ENCODE results near the gene ZNF618. TPM values are rescaled to one million over a fixed set of nuclear protein-coding genes. Genes with fewer than 3 reads are reported as not detected.

ZNF618 gene
- polyA plus RNA-seq, 1 donor (not counting 4 experiments of a cell fraction or from before 2014, with no cell fraction given): 2.5 TPM

DNA sequence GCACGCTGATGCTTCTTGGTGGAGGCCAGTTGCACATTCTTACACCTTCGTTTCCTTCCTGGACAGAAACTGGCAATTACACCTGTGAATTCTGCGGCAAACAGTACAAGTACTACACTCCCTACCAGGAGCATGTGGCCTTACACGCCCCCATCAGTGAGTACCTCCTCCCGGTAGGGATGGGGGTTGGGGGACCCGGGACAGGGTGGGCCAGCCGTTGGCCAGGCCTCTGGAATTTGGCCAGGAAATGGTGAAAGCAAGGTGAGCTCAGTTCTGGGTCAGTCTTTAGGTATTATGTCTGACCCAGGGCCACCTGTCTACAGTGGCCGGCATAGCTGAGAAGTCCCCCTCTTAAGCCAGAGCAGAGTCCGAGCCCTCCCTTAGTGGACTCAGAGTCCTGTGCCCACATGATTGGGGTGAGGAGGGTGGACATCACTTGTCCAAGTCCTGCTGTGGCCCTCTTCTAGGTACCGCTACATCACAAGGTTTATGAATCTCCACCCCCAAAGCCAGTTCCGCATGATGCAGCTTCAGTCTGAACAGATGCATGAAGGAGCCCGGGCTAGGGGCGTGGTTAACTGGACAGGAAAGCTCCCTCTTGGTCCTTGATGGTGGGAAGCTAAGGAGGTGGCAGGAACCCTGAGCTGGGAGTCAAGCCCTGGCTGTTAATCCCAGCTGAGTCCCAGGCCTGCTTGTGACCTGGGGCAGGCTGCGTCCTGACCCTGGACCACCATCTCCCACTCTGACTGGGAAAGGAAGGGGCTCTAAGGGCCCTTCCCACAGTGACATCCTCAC lies 140.7 kb downstream of the ZNF618 start:
- Histone ChIP-seq H3K4me2 (ENCODE audit: control insufficient read depth, extremely low read depth, insufficient read depth, low read depth, low read length) (no peak overlapping the region), H3K27me3 (ENCODE audit: control insufficient read depth, extremely low read depth, insufficient read depth, low read length) (no peaks in the 10 kb centered on the region), H4K20me1 (ENCODE audit: control insufficient read depth, extremely low read depth, insufficient read depth, low read length) (no peaks in the 10 kb centered on the region), H3K9me3 (ENCODE audit: control insufficient read depth, low read depth, low read length) (no peaks in the 10 kb centered on the region), H3K27ac (ENCODE audit: control insufficient read depth, insufficient read depth, low read length) (no peak overlapping the region), H3K79me2 (ENCODE audit: control insufficient read depth, insufficient read depth, low read length) (no peaks in the 10 kb centered on the region), H2AFZ (ENCODE audit: control insufficient read depth, low read length) (no peak overlapping the region), H3K9ac (ENCODE audit: control insufficient read depth, extremely low read depth, insufficient read depth, low read length) (no peak overlapping the region), H3K4me3 (ENCODE audit: control insufficient read depth in 2 of 3, extremely low read depth in 1 of 3, insufficient read depth in 2 of 3, low read depth in 1 of 3, low read length in 3 of 3) (no peak overlapping the region), H3K36me3 (ENCODE audit: control insufficient read depth in 2 of 2, extremely low read depth in 1 of 2, insufficient read depth in 2 of 2, low read length in 2 of 2) (peaks cover 0 to 5% of the 10 kb centered on the region in 2 experiments), H3K4me1 (ENCODE audit: control insufficient read depth, extremely low read depth, insufficient read depth, low read length) (no peaks in the 10 kb centered on the region), H3K9me1 (ENCODE audit: control insufficient read depth, extremely low read depth, insufficient read depth, low read length) (no peaks in the 10 kb centered on the region)
- dilution Hi-C loops (cut with MboI; ENCODE audit: extremely low pct_ligation_motif_present, low sequenced_read_pairs): no loop called here
- DNase-seq (ENCODE audit: low read depth, low spot score): no peak
- FAIRE-seq: no peak
- TF ChIP-seq CTCF (optimal IDR thresholded peaks at IDR 0.05 in 1 of 3, IDR thresholded peaks at IDR 0.05 in 1 of 3, conservative IDR thresholded peaks at IDR 0.05 in 1 of 3; ENCODE audit: extremely low read depth in 1 of 3, insufficient read depth in 2 of 3, low read length in 3 of 3): no peak
- TF ChIP-seq EZH2 (IDR thresholded peaks at IDR 0.05; ENCODE audit: low read length): no peak

- no peak overlapping the region for H3K27ac ChIP-seq (ENCODE audit: control insufficient read depth, insufficient read depth, low read length)
- no peak overlapping the region for H3K4me3 ChIP-seq (ENCODE audit: control insufficient read depth in 2 of 3, extremely low read depth in 1 of 3, insufficient read depth in 2 of 3, low read depth in 1 of 3, low read length in 3 of 3)
- H4K20me1 ChIP-seq (ENCODE audit: control insufficient read depth, extremely low read depth, insufficient read depth, low read length): no peaks in the 10 kb centered on the region
- no peaks in the 10 kb centered on the region for H3K27me3 ChIP-seq (ENCODE audit: control insufficient read depth, extremely low read depth, insufficient read depth, low read length)
- DNase-seq (ENCODE audit: low read depth, low spot score): no peak
- H3K79me2 ChIP-seq (ENCODE audit: control insufficient read depth, insufficient read depth, low read length): no peaks in the 10 kb centered on the region
- H3K9ac ChIP-seq (ENCODE audit: control insufficient read depth, extremely low read depth, insufficient read depth, low read length): no peak overlapping the region
- no peaks in the 10 kb centered on the region for H3K9me1 ChIP-seq (ENCODE audit: control insufficient read depth, extremely low read depth, insufficient read depth, low read length)
- H3K4me1 ChIP-seq (ENCODE audit: control insufficient read depth, extremely low read depth, insufficient read depth, low read length): no peaks in the 10 kb centered on the region
- no peaks in the 10 kb centered on the region for H3K9me3 ChIP-seq (ENCODE audit: control insufficient read depth, low read depth, low read length)
- no peak overlapping the region for H3K4me2 ChIP-seq (ENCODE audit: control insufficient read depth, extremely low read depth, insufficient read depth, low read depth, low read length)
- peaks cover 0 to 3% of the 10 kb centered on the region in 2 experiments for H3K36me3 ChIP-seq (ENCODE audit: control insufficient read depth in 2 of 2, extremely low read depth in 1 of 2, insufficient read depth in 2 of 2, low read length in 2 of 2)
- dilution Hi-C loops (cut with MboI; ENCODE audit: extremely low pct_ligation_motif_present, low sequenced_read_pairs): no loop called here
- H2AFZ ChIP-seq (ENCODE audit: control insufficient read depth, low read length): no peak overlapping the region
- TF ChIP-seq EZH2 (IDR thresholded peaks at IDR 0.05; ENCODE audit: low read length): no peak
- no peak for TF ChIP-seq CTCF (optimal IDR thresholded peaks at IDR 0.05 in 1 of 3, IDR thresholded peaks at IDR 0.05 in 1 of 3, conservative IDR thresholded peaks at IDR 0.05 in 1 of 3; ENCODE audit: extremely low read depth in 1 of 3, insufficient read depth in 2 of 3, low read length in 3 of 3)
- no peak for FAIRE-seq
These were observed 141.9 kb downstream of the ZNF618 start for GRCh38 chr9:114017741-114018715.
